ENCODE results near the gene PACS1. TPM values are rescaled to one million over a fixed set of nuclear protein-coding genes. Genes with fewer than 3 reads are reported as not detected.

PACS1 gene
- total and polyA plus RNA-seq, 4 experiments from 2014 or later: 13.7 to 262 (median 177) TPM

GRCh38 chr11:66051371-66051765 lies 18.7 kb upstream of the PACS1 start:
- intact Hi-C loops (cut with micrococcal nuclease): no loop called here
- H3K27me3 ChIP-seq (ENCODE audit: insufficient read depth, low read length): no peaks in the 10 kb centered on the region
- H3K9me3 Mint-ChIP-seq: no peaks in the 10 kb centered on the region
- peaks cover 0 to 1% of the 10 kb centered on the region in 2 donors for H3K27me3 Mint-ChIP-seq
- peak overlapping the region; percentile 81 for H3K27ac ChIP-seq (ENCODE audit: low read depth, low read length)
- no peaks in the 10 kb centered on the region for H3K9me3 ChIP-seq (ENCODE audit: control insufficient read depth in 1 of 2, low read length in 2 of 2)
- H3K27ac Mint-ChIP-seq: peak overlapping the region; percentile 93 to 99 (median 98)
- H3K4me3 Mint-ChIP-seq: peak overlapping the region; percentile 81 to 100 (median 94)
- ChIA-PET CTCF (ENCODE audit: partially characterized antibody) (interaction anchor here (0.5 to 6.7 kb wide), 8 partner anchors 10 to 463 kb away, joined by 3 to 104 read pairs (median 6); no protein-coding TSS in a partner anchor), POLR2A (ENCODE audit: partially characterized antibody) (interaction anchor here (0.7 to 8.0 kb wide), 13 partner anchors 18 to 553 kb away, joined by 3 to 66 read pairs (median 9); partner anchors contain the start of genes BANF1, CFL1, EIF1AD and MUS81)
- DNase-seq: no peak
- H3K36me3 Mint-ChIP-seq: peaks cover 29 to 34% of the 10 kb centered on the region in 2 donors
- H3K4me1 ChIP-seq (ENCODE audit: insufficient read depth, low read length): peaks cover 23% of the 10 kb centered on the region
- peak overlapping the region in 1 of 2 donors; percentile 99 for H3K4me3 ChIP-seq (ENCODE audit: low read length in 2 of 2)
- H3K4me1 Mint-ChIP-seq: peaks cover 12 to 40% (median 26%) of the 10 kb centered on the region in 4 donors
- peaks cover 21% of the 10 kb centered on the region for H3K36me3 ChIP-seq (ENCODE audit: insufficient read depth, low read length)

GRCh38 chr11:66051766-66052663 lies 18.1 kb upstream of the PACS1 start, which contains the start of gene SF3B2:
Gene SF3B2, plus strand, starts transcription at chr11:66052364. Its CDS starts 21 bp downstream, at chr11:66052385.
- CTCF ChIA-PET (ENCODE audit: partially characterized antibody): interaction anchor here (0.7 to 6.7 kb wide), 11 partner anchors 11 to 464 kb away, joined by 3 to 104 read pairs (median 4); partner anchors contain the start of gene KAT5

GRCh38 chr11:66052664-66052982 lies 17.4 kb upstream of the PACS1 start:
- H3K36me3 ChIP-seq (ENCODE audit: insufficient read depth, low read length): peaks cover 31% of the 10 kb centered on the region

More at GRCh38 chr11:66051766-66052663, 18.1 kb upstream of the PACS1 start, which contains the start of gene SF3B2:
- H3K4me1 ChIP-seq (ENCODE audit: insufficient read depth, low read length): peaks cover 23% of the 10 kb centered on the region
- Mint-ChIP-seq H3K4me3 (peak within 1 kb of the TSS; percentile 99 to 100 (median 100)), H3K27me3 (peaks cover 0 to 1% of the 10 kb centered on the region in 2 donors), H3K9me3 (no peaks in the 10 kb centered on the region), H3K27ac (peak within 1 kb of the TSS; percentile 98 to 100 (median 99)), H3K36me3 (peaks cover 35 to 40% of the 10 kb centered on the region in 2 donors), H3K4me1 (peaks cover 12 to 40% (median 25%) of the 10 kb centered on the region in 4 donors)
- peak; percentile 93 to 96 (median 96) for DNase-seq
- POLR2A ChIA-PET (ENCODE audit: partially characterized antibody): interaction anchor here (0.7 to 8.0 kb wide), 33 partner anchors 8 to 790 kb away, joined by 3 to 66 read pairs (median 4); partner anchors contain the start of genes BANF1, CATSPER1, CFL1 and EIF1AD
- intact Hi-C loops (cut with micrococcal nuclease): loop anchor here (1.0 kb wide), 4 partner anchors 18 to 133 kb away; partner anchors contain the start of genes BANF1, C11orf68, DRAP1 and EIF1AD
- peak within 1 kb of the TSS; percentile 81 for H3K27ac ChIP-seq (ENCODE audit: low read depth, low read length)
- no peaks in the 10 kb centered on the region for H3K9me3 ChIP-seq (ENCODE audit: control insufficient read depth in 1 of 2, low read length in 2 of 2)
- no peaks in the 10 kb centered on the region for H3K27me3 ChIP-seq (ENCODE audit: insufficient read depth, low read length)
- peaks cover 26% of the 10 kb centered on the region for H3K36me3 ChIP-seq (ENCODE audit: insufficient read depth, low read length)
- peak within 1 kb of the TSS; percentile 91 to 99 for H3K4me3 ChIP-seq (ENCODE audit: low read length in 2 of 2)

GRCh38 chr11:66055021-66055420 lies 15.1 kb upstream of the PACS1 start:
- Histone ChIP-seq H3K27ac (ENCODE audit: low read depth, low read length) (peak overlapping the region; percentile 10), H3K4me1 (ENCODE audit: insufficient read depth, low read length) (peaks cover 23% of the 10 kb centered on the region), H3K9me3 (ENCODE audit: control insufficient read depth in 1 of 2, low read length in 2 of 2) (no peaks in the 10 kb centered on the region), H3K4me3 (ENCODE audit: low read length in 2 of 2) (no peak overlapping the region), H3K27me3 (ENCODE audit: insufficient read depth, low read length) (no peaks in the 10 kb centered on the region), H3K36me3 (ENCODE audit: insufficient read depth, low read length) (peaks cover 54% of the 10 kb centered on the region)
- H3K27ac Mint-ChIP-seq: peak overlapping the region in 3 of 7 donors; percentile 16 to 78 (median 19)
- intact Hi-C loops (cut with micrococcal nuclease): no loop called here
- H3K4me1 Mint-ChIP-seq: peaks cover 12 to 41% (median 26%) of the 10 kb centered on the region in 4 donors
- H3K4me3 Mint-ChIP-seq: peak overlapping the region in 1 of 8 donors; percentile 76
- DNase-seq: no peak
- H3K36me3 Mint-ChIP-seq: peaks cover 58 to 65% of the 10 kb centered on the region in 2 donors
- no peaks in the 10 kb centered on the region for H3K27me3 Mint-ChIP-seq
- POLR2A ChIA-PET (ENCODE audit: partially characterized antibody): interaction anchor here (0.9 to 8.0 kb wide), 2 partner anchors 10 to 15 kb away, joined by 3 to 66 read pairs; partner anchors contain the start of gene PACS1
- CTCF ChIA-PET (ENCODE audit: partially characterized antibody): interaction anchor here (1.0 to 6.7 kb wide), 4 partner anchors 11 to 81 kb away, joined by 3 to 104 read pairs (median 20); no protein-coding TSS in a partner anchor
- no peaks in the 10 kb centered on the region for H3K9me3 Mint-ChIP-seq

More at GRCh38 chr11:66052664-66052982, 17.4 kb upstream of the PACS1 start:
- peaks cover 0 to 1% of the 10 kb centered on the region in 2 donors for H3K27me3 Mint-ChIP-seq
- H3K4me1 Mint-ChIP-seq: peaks cover 12 to 40% (median 28%) of the 10 kb centered on the region in 4 donors
- peaks cover 39 to 45% of the 10 kb centered on the region in 2 donors for H3K36me3 Mint-ChIP-seq
- peak overlapping the region; percentile 98 to 100 (median 99) for H3K27ac Mint-ChIP-seq
- no peaks in the 10 kb centered on the region for H3K9me3 Mint-ChIP-seq
- no peak for DNase-seq
- Histone ChIP-seq H3K27me3 (ENCODE audit: insufficient read depth, low read length) (no peaks in the 10 kb centered on the region), H3K9me3 (ENCODE audit: control insufficient read depth in 1 of 2, low read length in 2 of 2) (no peaks in the 10 kb centered on the region), H3K4me3 (ENCODE audit: low read length in 2 of 2) (peak overlapping the region; percentile 91 to 99), H3K27ac (ENCODE audit: low read depth, low read length) (peak overlapping the region; percentile 81), H3K4me1 (ENCODE audit: insufficient read depth, low read length) (peaks cover 23% of the 10 kb centered on the region)
- peak overlapping the region; percentile 99 to 100 (median 100) for H3K4me3 Mint-ChIP-seq
- ChIA-PET POLR2A (ENCODE audit: partially characterized antibody) (interaction anchor here (1.0 to 8.0 kb wide), 27 partner anchors 9 to 791 kb away, joined by 3 to 66 read pairs (median 5); partner anchors contain the start of genes BANF1, CATSPER1, CFL1 and EIF1AD), CTCF (ENCODE audit: partially characterized antibody) (interaction anchor here (1.1 to 6.7 kb wide), 9 partner anchors 8 to 341 kb away, joined by 3 to 104 read pairs (median 8); partner anchors contain the start of gene KAT5)
- intact Hi-C loops (cut with micrococcal nuclease): loop anchor here (1.0 kb wide), 4 partner anchors 18 to 133 kb away; partner anchors contain the start of genes BANF1, C11orf68, DRAP1 and EIF1AD

GRCh38 chr11:66056501-66056900 lies 13.6 kb upstream of the PACS1 start:
- no peaks in the 10 kb centered on the region for H3K9me3 Mint-ChIP-seq
- peaks cover 8 to 31% (median 20%) of the 10 kb centered on the region in 4 donors for H3K4me1 Mint-ChIP-seq
- peaks cover 71 to 80% of the 10 kb centered on the region in 2 donors for H3K36me3 Mint-ChIP-seq
- H3K27ac Mint-ChIP-seq: peak overlapping the region in 1 of 7 donors; percentile 17
- no peaks in the 10 kb centered on the region for H3K9me3 ChIP-seq (ENCODE audit: control insufficient read depth in 1 of 2, low read length in 2 of 2)
- H3K27me3 ChIP-seq (ENCODE audit: insufficient read depth, low read length): no peaks in the 10 kb centered on the region
- intact Hi-C loops (cut with micrococcal nuclease): no loop called here
- H3K27ac ChIP-seq (ENCODE audit: low read depth, low read length): no peak overlapping the region
- POLR2A ChIA-PET (ENCODE audit: partially characterized antibody): interaction anchor here (0.9 to 8.0 kb wide), 3 partner anchors 11 to 45 kb away, joined by 3 to 66 read pairs (median 4); partner anchors contain the start of gene PACS1
- no peak for DNase-seq
- no peaks in the 10 kb centered on the region for H3K27me3 Mint-ChIP-seq
- CTCF ChIA-PET (ENCODE audit: partially characterized antibody): interaction anchor here (1.9 to 6.7 kb wide), 2 partner anchors 10 to 11 kb away, joined by 11 to 104 read pairs; no protein-coding TSS in a partner anchor
- H3K4me1 ChIP-seq (ENCODE audit: insufficient read depth, low read length): peaks cover 16% of the 10 kb centered on the region
- H3K4me3 ChIP-seq (ENCODE audit: low read length in 2 of 2): no peak overlapping the region
- peaks cover 68% of the 10 kb centered on the region for H3K36me3 ChIP-seq (ENCODE audit: insufficient read depth, low read length)
- no peak overlapping the region for H3K4me3 Mint-ChIP-seq

GRCh38 chr11:66059966-66060680 lies 9.9 kb upstream of the PACS1 start:
- ChIA-PET CTCF (ENCODE audit: partially characterized antibody) (interaction anchor here (1.1 to 2.8 kb wide), 3 partner anchors 8 to 73 kb away, joined by 3 to 25 read pairs (median 9); no protein-coding TSS in a partner anchor), POLR2A (ENCODE audit: partially characterized antibody) (interaction anchor here (0.5 to 3.9 kb wide), 4 partner anchors 10 to 175 kb away, joined by 3 to 19 read pairs (median 3); partner anchors contain the start of gene PACS1)
- no peaks in the 10 kb centered on the region for H3K27me3 Mint-ChIP-seq
- intact Hi-C loops (cut with micrococcal nuclease): no loop called here
- peaks cover 82 to 91% of the 10 kb centered on the region in 2 donors for H3K36me3 Mint-ChIP-seq
- no peak overlapping the region for H3K27ac ChIP-seq (ENCODE audit: low read depth, low read length)
- peak overlapping the region in 4 of 7 donors; percentile 6 to 87 (median 66) for H3K27ac Mint-ChIP-seq
- H3K9me3 ChIP-seq (ENCODE audit: control insufficient read depth in 1 of 2, low read length in 2 of 2): no peaks in the 10 kb centered on the region
- H3K4me3 ChIP-seq (ENCODE audit: low read length in 2 of 2): no peak overlapping the region
- no peaks in the 10 kb centered on the region for H3K27me3 ChIP-seq (ENCODE audit: insufficient read depth, low read length)
- peaks cover 0 to 2% (median 0%) of the 10 kb centered on the region in 8 donors for H3K9me3 Mint-ChIP-seq
- H3K4me3 Mint-ChIP-seq: no peak overlapping the region
- peaks cover 5 to 25% (median 10%) of the 10 kb centered on the region in 4 donors for H3K4me1 Mint-ChIP-seq
- H3K36me3 ChIP-seq (ENCODE audit: insufficient read depth, low read length): peaks cover 87% of the 10 kb centered on the region
- no peaks in the 10 kb centered on the region for H3K4me1 ChIP-seq (ENCODE audit: insufficient read depth, low read length)
- DNase-seq: no peak

All from CD4-positive, alpha-beta memory T cell (primary cell).